Measurements from ENCODE around the gene SPACA5.

GRCh38 chrX:48003367-48003757 lies 3.4 kb upstream of the SPACA5 start:
- TF ChIP-seq EZH2 (IDR thresholded peaks at IDR 0.05; ENCODE audit: insufficient read depth, poor library complexity, severe bottlenecking) (no peak), EZH2phosphoT487 (IDR thresholded peaks at IDR 0.05; ENCODE audit: insufficient read depth, low read depth) (no peak)
